ENCODE results near the gene LRFN2. TPM values are rescaled to one million over a fixed set of nuclear protein-coding genes. Genes with fewer than 3 reads are reported as not detected.

LRFN2 gene
- total RNA-seq, 1 donor from 2014 or later: not detected

- Histone ChIP-seq H3K27me3 (ENCODE audit: low read depth) (peaks cover 92% of the 10 kb centered on the region), H3K4me1 (peaks cover 20% of the 10 kb centered on the region), H3K36me3 (no peaks in the 10 kb centered on the region), H3K4me3 (no peak overlapping the region), H3K27ac (replicated peaks) (no peak overlapping the region), H3K9me3 (replicated peaks) (no peaks in the 10 kb centered on the region)
- no peak for DNase-seq
- intact Hi-C loops (cut with micrococcal nuclease): no loop called here
- no peak for TF ChIP-seq CTCF (IDR thresholded peaks at IDR 0.05; ENCODE audit: borderline replicate concordance)
Measured at GRCh38 chr6:40584741-40585140, 2.4 kb downstream of the LRFN2 start.

DNA sequence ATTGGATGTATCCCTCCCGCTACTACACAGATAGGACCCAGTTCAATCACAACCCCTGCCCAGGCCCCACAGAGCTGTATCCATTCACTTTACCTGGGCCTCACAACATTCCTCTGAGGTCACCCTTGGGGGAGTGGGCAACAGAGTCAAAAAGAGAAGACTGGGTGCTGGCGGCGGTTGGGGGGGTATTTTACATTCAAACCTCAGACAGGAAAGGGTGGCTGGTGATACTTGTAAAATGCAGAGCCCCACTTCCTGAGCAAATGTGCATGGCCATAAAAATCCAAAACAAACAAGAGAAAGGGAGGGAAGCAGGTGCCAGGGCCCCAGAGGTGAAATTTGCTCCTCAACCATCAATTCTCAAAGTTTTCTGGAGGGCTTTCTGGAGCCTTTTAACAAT is 3.5 kb downstream of the LRFN2 start:
- Histone ChIP-seq H3K36me3 (no peaks in the 10 kb centered on the region), H3K4me1 (peaks cover 20% of the 10 kb centered on the region), H3K4me3 (no peak overlapping the region), H3K27ac (replicated peaks) (no peak overlapping the region), H3K9me3 (replicated peaks) (no peaks in the 10 kb centered on the region), H3K27me3 (ENCODE audit: low read depth) (peaks cover 88% of the 10 kb centered on the region)
- intact Hi-C loops (cut with micrococcal nuclease): no loop called here
- DNase-seq: no peak
- TF ChIP-seq CTCF (IDR thresholded peaks at IDR 0.05; ENCODE audit: borderline replicate concordance): no peak

DNA sequence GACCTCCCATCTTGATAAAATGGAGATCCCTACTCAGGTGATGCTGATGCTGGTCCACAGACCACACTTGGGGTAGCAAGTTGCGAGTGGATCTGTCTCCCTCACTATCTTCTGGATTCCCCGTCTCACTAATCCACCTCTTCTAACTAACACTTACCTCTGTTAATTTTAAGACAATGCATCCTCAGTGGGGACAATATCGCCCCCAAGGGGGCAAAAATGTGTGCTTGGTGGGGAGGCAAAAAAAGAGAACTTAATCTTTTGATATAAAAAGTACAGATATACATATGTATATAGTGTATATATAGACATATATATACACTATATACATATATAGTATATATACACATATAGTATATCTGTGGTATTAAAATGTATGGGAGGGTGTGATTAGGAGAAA is 4.3 kb downstream of the LRFN2 start:
- H3K4me3 ChIP-seq: no peak overlapping the region
- intact Hi-C loops (cut with micrococcal nuclease): no loop called here
- H3K27ac ChIP-seq (replicated peaks): no peak overlapping the region
- H3K36me3 ChIP-seq: no peaks in the 10 kb centered on the region
- H3K9me3 ChIP-seq (replicated peaks): no peaks in the 10 kb centered on the region
- H3K4me1 ChIP-seq: peaks cover 15% of the 10 kb centered on the region
- H3K27me3 ChIP-seq (ENCODE audit: low read depth): peaks cover 88% of the 10 kb centered on the region
- no peak for TF ChIP-seq CTCF (IDR thresholded peaks at IDR 0.05; ENCODE audit: borderline replicate concordance)
- DNase-seq: no peak

DNA sequence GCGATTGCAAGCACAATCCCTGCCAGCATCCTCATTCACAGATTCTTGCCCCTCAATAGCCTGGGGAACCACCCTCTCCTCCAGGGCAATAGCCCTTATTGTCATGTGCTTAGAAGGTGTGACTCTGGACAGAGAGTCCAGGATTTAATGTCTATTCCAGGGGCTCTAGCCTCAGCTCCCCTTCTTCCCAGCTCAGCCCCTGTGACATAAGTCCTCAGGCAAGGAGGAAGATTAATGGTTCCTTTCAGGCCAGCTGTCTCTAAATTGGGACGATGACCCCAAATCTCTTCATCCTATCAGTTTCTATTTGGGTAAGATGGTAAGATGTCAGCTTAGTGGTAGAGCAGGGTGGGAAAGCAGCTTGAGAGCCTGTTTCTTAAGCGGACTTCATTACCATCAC is 8.1 kb downstream of the LRFN2 start:
- Histone ChIP-seq H3K27me3 (ENCODE audit: low read depth) (peaks cover 69% of the 10 kb centered on the region), H3K36me3 (no peaks in the 10 kb centered on the region), H3K4me1 (no peaks in the 10 kb centered on the region), H3K9me3 (replicated peaks) (no peaks in the 10 kb centered on the region), H3K27ac (replicated peaks) (no peak overlapping the region), H3K4me3 (no peak overlapping the region)
- intact Hi-C loops (cut with micrococcal nuclease): no loop called here
- TF ChIP-seq CTCF (IDR thresholded peaks at IDR 0.05; ENCODE audit: borderline replicate concordance): no peak
- no peak for DNase-seq

DNA sequence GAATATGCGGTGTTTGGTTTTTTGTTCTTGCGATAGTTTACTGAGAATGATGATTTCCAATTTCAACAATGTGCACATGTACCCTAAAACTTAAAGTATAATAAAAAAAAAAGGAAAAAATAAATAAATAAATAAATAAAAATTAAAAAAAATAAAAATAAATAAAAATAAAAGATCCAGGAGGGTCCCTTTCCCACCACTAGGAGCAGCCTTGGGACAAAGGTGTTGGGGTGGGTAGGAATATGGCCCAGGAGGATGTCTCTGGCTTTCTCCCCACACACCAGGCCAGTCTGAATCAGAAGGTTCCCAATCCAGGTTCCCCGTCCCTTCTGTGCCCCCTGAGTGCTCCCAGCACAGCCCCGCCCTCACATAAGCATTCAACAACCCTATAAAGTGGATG is 9.5 kb downstream of the LRFN2 start:
- TF ChIP-seq CTCF (IDR thresholded peaks at IDR 0.05; ENCODE audit: borderline replicate concordance): no peak
- H3K27me3 ChIP-seq (ENCODE audit: low read depth): peaks cover 67% of the 10 kb centered on the region
- H3K4me3 ChIP-seq: no peak overlapping the region
- intact Hi-C loops (cut with micrococcal nuclease): no loop called here
- no peaks in the 10 kb centered on the region for H3K4me1 ChIP-seq
- no peaks in the 10 kb centered on the region for H3K9me3 ChIP-seq (replicated peaks)
- H3K36me3 ChIP-seq: no peaks in the 10 kb centered on the region
- DNase-seq: no peak
- no peak overlapping the region for H3K27ac ChIP-seq (replicated peaks)

- no peaks in the 10 kb centered on the region for H3K9me3 ChIP-seq (replicated peaks)
- no peak for TF ChIP-seq CTCF (IDR thresholded peaks at IDR 0.05; ENCODE audit: borderline replicate concordance)
- no peaks in the 10 kb centered on the region for H3K4me1 ChIP-seq
- intact Hi-C loops (cut with micrococcal nuclease): no loop called here
- H3K27ac ChIP-seq (replicated peaks): no peak overlapping the region
- no peak overlapping the region for H3K4me3 ChIP-seq
- peaks cover 62% of the 10 kb centered on the region for H3K27me3 ChIP-seq (ENCODE audit: low read depth)
- no peak for DNase-seq
- H3K36me3 ChIP-seq: no peaks in the 10 kb centered on the region
Measured at GRCh38 chr6:40573221-40573620, 13.9 kb downstream of the LRFN2 start.

All from left ventricle myocardium inferior (tissue), 1 donor.